Right lobe of liver (tissue), 6 donors: ENCODE results near the gene POU6F1. TPM values are rescaled to one million over a fixed set of nuclear protein-coding genes. Genes with fewer than 3 reads are reported as not detected.
"Not testable (repeated sequence)": the region's sequence is repeated elsewhere in the genome, so short reads cannot be mapped to it uniquely, and the experiment has no call there.

Experiments
- ATAC-seq, 4 donors: fragments of 200-7000 bp; cut with Tn5 transposase; one replicate each; pipeline ENCODE4 v1.9.1; 2020; ENCODE audit warnings: mild to moderate bottlenecking in 4 of 4, moderate library complexity in 4 of 4
- DNase-seq, 3 donors: peaks; one replicate each; pipeline ENCODE4 v3.0.0-alpha.2; 2020
- H3K27ac ChIP-seq, 3 donors: fragments of 200-600 bp; one replicate each; pipeline ENCODE4 v1.8.0; 2022
- H3K27me3 ChIP-seq, 2 donors: fragments of 200-600 bp; one replicate each; pipeline ENCODE4 v1.8.0; 2022
- H3K36me3 ChIP-seq, 4 donors: fragments of 200-600 bp; sonication (generic) in 1 of 4; one replicate each; pipeline versions ENCODE4 v1.5.1 to v1.8.0; 2017 to 2022; ENCODE audit warnings: control low read depth in 1 of 4
- H3K4me1 ChIP-seq, 4 donors: fragments of 200-600 bp; sonication (generic) in 1 of 4; one replicate each; pipeline versions ENCODE4 v1.5.1 to v1.8.0; 2017 to 2022; ENCODE audit warnings: control low read depth in 1 of 4
- H3K4me3 ChIP-seq, 3 donors: fragments of 200-600 bp; one replicate each; pipeline ENCODE4 v1.8.0; 2022
- H3K9me3 ChIP-seq, 4 donors: fragments of 200-600 bp; sonication (generic) in 1 of 4; one replicate each; pipeline versions ENCODE4 v1.5.1 to v1.8.0; 2017 to 2022; ENCODE audit warnings: control low read depth in 1 of 4
- CTCF ChIP-seq, 4 donors: fragments of 200-600 bp in 3 of 4; fragments of 450-650 bp in 1 of 4; IDR thresholded peaks; one replicate each; pipeline versions ENCODE4 v1.5.1 to v1.8.0; 2016 to 2022; ENCODE audit warnings: antibody characterized with exemption in 4 of 4, mild to moderate bottlenecking in 2 of 4
- POLR2A ChIP-seq: fragments of 450-650 bp; IDR thresholded peaks from one replicate; pipeline ENCODE4 v1.6.1; 2017; ENCODE audit warnings: antibody characterized with exemption, mild to moderate bottlenecking
- WGBS: methylation state at CpG from one replicate; pipeline ENCODE4 v1.1.6; 2018; ENCODE audit warnings: low coverage, low lambda C conversion rate; ENCODE audit not compliant: insufficient coverage; ENCODE audit errors: missing lambda C conversion rate; 5-methylcytosine and 5-hydroxymethylcytosine counted together
- intact Hi-C, 2 donors: fragments of 100-400 bp; cut with DNase I; formaldehyde crosslinking; loops; one replicate each; pipeline versions ENCODE4 v1.11.2 to v1.14.1; 2022
- total RNA-seq, 6 experiments: library from RNA; depleted of rRNA in 2 of 6; stranded (reverse); fragments of >200 nt in 2 of 6; fragmentation: NEBNext Ultra II Directional in 3 of 6; extraction: Animal tissue kit (Norgen Biotek cat#: 25700) in 3 of 6; gene quantifications; one replicate each; pipeline versions ENCODE4 v1.1.0 to v1.2.4, GENCODE V29; 2016 to 2023
- donor health status: DM: no; HTN: yes; CAD: no.
- donor health status: DM: no; HTN: no; CAD: no.
- donor health status: DM: no; HTN: no; CAD: no.
- donor health status: DM: no; HTN: yes; CAD: no.
- donor health status: DM: no; HTN: yes; CAD: no.

Gene POU6F1
- total RNA-seq, 6 experiments from 2014 or later: 2.5 to 7.0 (median 3.6) TPM

DNA sequence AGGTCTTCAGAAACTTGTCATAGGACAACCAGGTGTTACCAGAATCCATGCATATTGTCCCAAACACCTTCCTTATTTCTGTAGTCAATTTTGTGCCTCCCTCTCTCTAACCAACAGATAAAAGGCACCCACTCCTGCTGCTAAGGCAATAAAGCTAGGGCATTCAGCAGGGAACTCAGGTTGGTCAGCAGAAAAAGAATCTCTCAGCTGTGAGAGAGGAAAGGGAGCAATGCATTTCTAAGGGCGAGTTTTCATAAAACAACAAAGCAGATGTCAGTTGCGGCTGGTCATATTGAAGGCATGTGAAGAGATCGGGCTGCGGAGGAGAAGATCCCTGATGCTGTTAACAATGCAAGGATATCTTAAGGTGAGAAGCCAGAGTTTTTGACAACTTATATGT, 7.4 kb upstream of the POU6F1 start:
- DNase-seq: no peak
- intact Hi-C loops: no loop called here
- H3K36me3 ChIP-seq: no peaks in the 10 kb centered on the region
- no peaks in the 10 kb centered on the region for H3K4me1 ChIP-seq
- 97% methylated on average over 4 of the region's 4 CpGs for WGBS
- no peak overlapping the region for H3K27ac ChIP-seq
- H3K9me3 ChIP-seq: no peaks in the 10 kb centered on the region
- H3K27me3 ChIP-seq: no peaks in the 10 kb centered on the region
- no peak for ATAC-seq
- TF ChIP-seq CTCF (IDR thresholded peaks at IDR 0.05): no peak
- TF ChIP-seq POLR2A: no peak
- H3K4me3 ChIP-seq: no peak overlapping the region

DNA sequence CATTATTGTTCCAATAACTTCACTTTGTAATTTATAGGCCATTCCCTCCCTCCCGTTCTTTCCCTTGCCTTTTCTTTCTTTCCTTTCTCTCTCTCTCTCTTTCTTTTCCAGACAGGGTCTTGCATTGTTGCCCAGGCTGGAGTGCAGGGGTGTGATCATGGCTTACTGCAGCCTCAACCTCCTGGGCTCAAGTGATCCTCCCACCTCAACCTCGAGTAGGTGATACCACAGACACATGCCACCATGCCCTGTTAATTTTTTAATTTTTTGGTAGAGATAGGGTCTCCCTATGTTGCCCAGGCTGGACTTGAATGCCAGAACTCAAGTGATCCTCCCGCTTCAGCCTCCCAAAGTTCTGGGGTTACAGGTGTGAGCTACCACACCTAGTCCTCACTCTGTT, 6.8 kb upstream of the POU6F1 start:
- no peaks in the 10 kb centered on the region for H3K27me3 ChIP-seq
- H3K27ac ChIP-seq: no peak overlapping the region
- H3K4me1 ChIP-seq: peaks cover 0 to under 1% (median 0%) of the 10 kb centered on the region in 4 donors
- ATAC-seq (no peak), DNase-seq (no peak)
- TF ChIP-seq CTCF (IDR thresholded peaks at IDR 0.05) (no peak), POLR2A (no peak)
- no peak overlapping the region for H3K4me3 ChIP-seq
- no peaks in the 10 kb centered on the region for H3K36me3 ChIP-seq
- intact Hi-C loops: no loop called here
- no peaks in the 10 kb centered on the region for H3K9me3 ChIP-seq
- WGBS: 85% methylated on average over 2 of the region's 3 CpGs

GRCh38 chr12:51222461-51222860, 4.6 kb upstream of the POU6F1 start:
- Histone ChIP-seq H3K4me1 (peaks cover 0 to 14% (median 3%) of the 10 kb centered on the region in 4 donors), H3K9me3 (no peaks in the 10 kb centered on the region), H3K27ac (no peak overlapping the region), H3K27me3 (no peaks in the 10 kb centered on the region), H3K36me3 (no peaks in the 10 kb centered on the region), H3K4me3 (no peak overlapping the region)
- 32% methylated on average over 6 of the region's 7 CpGs for WGBS
- intact Hi-C loops: no loop called here
- DNase-seq (no peak), ATAC-seq (no peak)
- no peak for TF ChIP-seq POLR2A
- TF ChIP-seq CTCF (IDR thresholded peaks at IDR 0.05): no peak

DNA sequence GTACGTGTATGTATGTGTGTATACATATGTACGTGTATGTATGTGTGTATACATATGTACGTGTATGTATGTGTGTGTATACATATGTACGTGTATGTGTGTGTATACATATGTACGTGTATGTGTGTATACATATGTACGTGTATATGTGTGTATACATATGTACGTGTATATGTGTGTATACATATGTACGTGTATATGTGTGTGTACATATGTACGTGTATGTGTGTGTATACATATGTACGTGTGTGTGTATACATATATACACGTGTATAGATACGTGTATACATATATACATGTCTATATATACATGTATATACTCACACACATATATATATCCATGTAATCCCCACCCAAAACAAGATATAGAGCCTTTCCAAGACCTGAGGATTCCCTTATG, 2.0 kb upstream of the POU6F1 start:
- H3K27ac ChIP-seq, H3K9me3 ChIP-seq, DNase-seq, H3K36me3 ChIP-seq, H3K4me3 ChIP-seq, H3K27me3 ChIP-seq, intact Hi-C loops, ATAC-seq: not testable (repeated sequence)
- peaks cover 0 to 14% (median 3%) of the 10 kb centered on the region in 4 donors for H3K4me1 ChIP-seq
- WGBS: 84% methylated on average over 12 of the region's 12 CpGs

DNA sequence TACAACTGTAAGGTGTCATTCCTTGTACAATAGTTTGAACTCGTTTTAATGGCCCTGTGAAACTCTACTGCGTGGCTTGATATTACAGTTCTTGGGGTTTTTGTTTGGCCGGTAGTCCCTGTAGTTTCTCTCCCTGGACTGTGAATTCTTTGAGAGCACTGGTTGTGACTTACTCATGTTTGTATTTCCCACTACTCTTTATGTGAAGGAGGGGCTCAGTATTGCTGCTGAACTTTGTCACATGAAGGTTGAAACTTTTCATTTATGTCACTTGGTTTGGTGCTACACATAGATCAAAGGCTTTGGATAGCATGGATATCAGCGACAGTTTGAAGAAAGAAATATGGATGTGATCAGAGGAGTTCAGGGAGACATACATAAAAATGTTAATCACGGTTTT, 1.5 kb upstream of the POU6F1 start:
- 73% methylated on average over 5 of the region's 5 CpGs for WGBS
- TF ChIP-seq POLR2A (no peak), CTCF (IDR thresholded peaks at IDR 0.05) (no peak)
- H3K9me3 ChIP-seq: no peaks in the 10 kb centered on the region
- no peaks in the 10 kb centered on the region for H3K36me3 ChIP-seq
- intact Hi-C loops: no loop called here
- H3K4me1 ChIP-seq: peaks cover 0 to 14% (median 3%) of the 10 kb centered on the region in 4 donors
- no peak for ATAC-seq
- H3K4me3 ChIP-seq: no peak overlapping the region
- H3K27ac ChIP-seq: no peak overlapping the region
- no peak for DNase-seq
- H3K27me3 ChIP-seq: no peaks in the 10 kb centered on the region
